GM18498 (cell line): ENCODE results near the gene MSTN.

Experiments used
- ATAC-seq: cut with Tn5 transposase; IDR thresholded peaks from one replicate; pipeline ENCODE4 v1.9.1; 2021; ENCODE audit warnings: mild to moderate bottlenecking, moderate library complexity; ENCODE audit not compliant: unreplicated experiment

MSTN gene

GRCh38 chr2:190062601-190063000 lies at the start of gene MSTN:
MSTN (minus strand) TSS chr2:190062729; CDS start chr2:190062596, 133 bp downstream.
- no peak for ATAC-seq

- no peak for ATAC-seq
Measured at GRCh38 chr2:190111166-190111565, 48.6 kb upstream of the MSTN start.

- ATAC-seq: no peak
Measured at GRCh38 chr2:190110699-190111098, 48.2 kb upstream of the MSTN start.

DNA sequence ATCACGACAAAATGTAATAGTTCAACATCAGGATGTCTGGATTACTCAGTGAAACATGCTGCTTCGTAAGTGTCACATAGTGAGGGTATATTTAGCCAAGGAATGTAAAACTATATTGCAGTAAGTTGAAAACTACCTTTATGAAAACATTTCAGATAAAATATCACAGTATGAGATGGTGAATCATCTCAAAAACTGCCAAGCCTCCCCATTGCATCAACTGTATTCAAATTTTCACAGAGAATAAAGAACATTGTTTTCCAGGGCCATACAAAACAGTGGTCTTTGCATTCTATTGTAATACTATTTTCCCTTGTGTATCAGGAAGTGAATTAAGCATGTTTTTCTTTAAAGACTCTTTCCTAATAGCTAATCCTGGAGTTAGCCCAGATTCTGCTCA lies 47.6 kb upstream of the MSTN start:
- ATAC-seq: no peak

GRCh38 chr2:190107409-190107808 lies 44.9 kb upstream of the MSTN start:
- no peak for ATAC-seq

DNA sequence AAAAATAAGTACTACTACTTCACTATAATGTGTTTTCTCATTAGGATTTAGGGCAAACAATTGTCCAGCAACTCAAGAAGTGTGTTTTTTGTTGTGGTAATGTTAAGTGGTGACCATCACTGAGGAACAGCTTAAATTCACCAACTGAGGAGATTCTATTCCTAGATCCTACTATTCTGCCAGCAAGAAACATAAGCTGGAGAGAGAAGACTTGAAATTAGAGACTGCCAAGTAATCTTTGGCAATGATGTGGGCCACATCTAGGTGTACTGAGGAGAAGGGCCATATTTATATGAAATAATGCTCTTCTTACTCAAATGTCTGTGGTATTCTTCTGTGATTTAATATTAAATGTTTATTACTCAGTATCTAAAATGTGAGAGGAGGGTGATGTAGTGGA lies 44.3 kb upstream of the MSTN start:
- no peak for ATAC-seq

- no peak for ATAC-seq
Measured at GRCh38 chr2:190105554-190105953, 43.0 kb upstream of the MSTN start.

DNA sequence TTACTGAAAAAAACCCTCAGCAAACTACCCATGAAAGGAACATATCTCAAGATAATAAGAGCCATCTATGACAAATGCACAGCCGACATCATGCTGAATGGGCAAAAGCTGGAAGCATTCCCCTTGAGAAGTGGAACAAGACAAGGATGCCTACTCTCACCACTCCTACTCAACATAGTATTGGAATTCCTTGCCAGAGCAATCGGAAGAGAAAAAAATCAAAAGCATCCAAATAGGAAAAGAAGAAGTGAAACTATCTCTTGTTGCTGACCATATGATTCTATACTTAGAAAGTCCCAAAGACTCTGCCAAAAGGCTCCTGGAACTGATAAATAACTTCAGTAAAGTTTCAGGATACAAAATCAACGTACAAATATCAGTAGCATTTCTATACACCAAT lies 40.6 kb upstream of the MSTN start:
- no peak for ATAC-seq

DNA sequence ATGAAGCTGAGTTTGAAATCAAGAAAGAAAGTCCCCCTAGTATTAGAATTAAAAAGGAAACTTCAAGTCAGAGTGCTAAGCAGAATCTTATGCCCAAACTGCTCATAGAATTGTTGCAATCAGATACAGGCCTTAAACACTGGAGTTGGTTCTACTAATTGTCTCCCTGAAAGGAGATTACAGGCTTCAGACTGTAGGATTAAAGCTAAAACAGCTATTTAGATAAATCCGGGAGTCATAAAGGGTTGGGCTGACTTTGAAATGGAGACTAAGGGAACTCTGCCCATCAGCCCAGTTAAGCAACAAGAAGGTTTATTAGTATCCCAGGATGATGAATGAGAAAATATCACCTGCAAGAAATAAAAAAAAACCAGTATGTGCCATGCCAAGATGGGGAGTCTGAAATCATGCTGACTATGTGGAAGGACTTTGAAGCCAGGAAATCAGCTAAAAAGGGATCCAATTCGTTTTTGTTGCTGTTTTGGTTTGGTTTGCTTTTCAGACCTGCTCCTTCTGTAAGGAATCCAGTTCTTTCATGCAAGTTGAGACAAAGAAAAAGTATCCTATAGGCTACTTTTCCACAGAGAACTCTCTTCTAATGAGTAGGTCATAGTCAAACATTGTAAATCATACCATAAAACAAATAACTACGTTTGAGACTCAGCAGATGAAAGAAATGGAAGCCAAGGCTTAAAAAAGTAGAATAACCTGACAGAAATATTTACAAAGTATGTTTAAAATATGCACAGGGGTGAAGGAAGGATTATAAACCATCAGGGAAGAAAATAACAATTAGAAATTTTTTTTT lies 37.6 kb upstream of the MSTN start:
- no peak for ATAC-seq

DNA sequence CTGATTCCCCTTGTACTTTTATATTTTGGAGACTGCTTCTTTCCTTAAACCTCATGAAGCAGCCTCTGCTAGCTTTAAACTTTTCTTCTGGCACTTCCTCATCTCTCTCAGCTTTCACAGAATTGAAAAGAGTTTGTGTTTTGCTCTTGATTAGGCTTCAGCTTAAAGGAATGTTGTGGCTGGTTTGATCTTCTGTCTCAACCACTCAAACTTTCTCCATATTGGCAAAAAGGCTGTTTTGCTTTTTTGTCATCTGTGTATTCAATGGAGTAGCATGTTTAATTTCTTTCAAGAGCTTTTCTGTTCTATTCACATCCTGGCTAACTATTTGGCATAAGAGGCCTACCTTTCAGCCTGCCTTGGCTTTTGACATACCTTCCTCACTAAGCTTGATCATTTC lies 36.3 kb upstream of the MSTN start:
- ATAC-seq: no peak

- ATAC-seq: no peak
Measured at GRCh38 chr2:190097115-190097514, 34.6 kb upstream of the MSTN start.

- no peak for ATAC-seq
Measured at GRCh38 chr2:190094316-190094871, 31.9 kb upstream of the MSTN start.

DNA sequence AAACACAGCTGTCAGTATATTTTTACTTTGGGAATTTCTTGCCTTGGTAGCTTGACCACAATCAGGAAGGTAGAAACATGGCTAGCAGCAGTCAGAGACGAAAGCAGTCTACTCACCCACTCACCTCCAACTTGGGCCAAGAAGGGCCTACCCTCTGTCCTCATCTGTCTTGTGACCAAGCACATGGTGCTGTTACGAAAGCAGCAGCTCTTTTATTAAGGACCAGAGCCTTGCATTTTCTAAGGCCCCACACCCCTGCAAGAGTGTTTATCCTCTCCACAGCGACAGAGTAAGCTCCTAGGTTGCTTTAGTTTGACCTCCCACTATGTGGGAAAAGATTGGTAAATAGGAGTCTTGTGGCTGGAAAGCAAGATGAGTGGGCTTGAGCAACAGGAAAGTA lies 31.3 kb upstream of the MSTN start:
- no peak for ATAC-seq

GRCh38 chr2:190090148-190090547 lies 27.6 kb upstream of the MSTN start:
- ATAC-seq: no peak

- ATAC-seq: peak; percentile 77
Measured at GRCh38 chr2:190088917-190089316, 26.4 kb upstream of the MSTN start.

- no peak for ATAC-seq
Measured at GRCh38 chr2:190084704-190085103, 22.2 kb upstream of the MSTN start.

DNA sequence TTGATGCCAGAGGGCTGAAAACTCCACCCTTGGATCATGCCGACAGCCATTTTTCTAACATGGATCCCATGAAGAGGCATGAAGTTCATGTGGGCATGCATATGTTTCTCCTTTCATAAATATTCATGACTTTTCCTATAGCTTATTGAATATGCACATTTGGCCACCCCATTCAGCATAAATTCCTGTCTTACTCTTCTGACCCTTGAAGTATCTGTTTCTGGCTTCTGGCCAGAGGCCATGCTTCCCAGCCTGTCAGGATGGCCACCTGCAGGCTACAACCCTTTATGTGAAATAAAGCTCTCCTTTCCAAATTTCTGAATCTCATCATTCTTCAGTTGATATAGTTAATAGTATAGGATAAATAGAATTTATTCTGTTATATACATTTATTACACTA lies 19.6 kb upstream of the MSTN start:
- ATAC-seq: no peak

DNA sequence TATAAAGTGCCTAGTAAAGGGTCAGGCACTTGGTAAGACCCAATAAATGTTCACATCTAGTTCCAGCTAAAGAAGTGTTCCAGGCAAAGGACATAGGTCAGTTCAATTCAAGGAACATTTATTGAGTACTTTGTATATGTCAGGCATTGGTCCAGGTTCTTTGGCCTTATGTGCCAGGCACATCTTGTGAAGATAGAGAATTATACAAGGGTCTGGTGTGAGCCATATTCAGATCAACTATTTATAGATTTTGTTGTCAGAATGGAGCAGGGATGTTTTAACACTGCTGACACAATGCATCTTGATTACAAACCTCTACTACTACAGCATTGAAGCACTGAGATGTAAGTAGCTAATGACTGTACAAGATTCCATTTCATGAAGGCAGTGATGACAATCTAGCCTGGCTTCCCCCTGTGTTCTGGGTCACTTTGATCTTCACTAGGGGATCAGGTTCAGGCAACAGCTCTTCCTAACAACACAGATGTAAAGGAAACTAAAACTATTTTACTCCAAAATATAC lies 18.1 kb upstream of the MSTN start:
- ATAC-seq: no peak

DNA sequence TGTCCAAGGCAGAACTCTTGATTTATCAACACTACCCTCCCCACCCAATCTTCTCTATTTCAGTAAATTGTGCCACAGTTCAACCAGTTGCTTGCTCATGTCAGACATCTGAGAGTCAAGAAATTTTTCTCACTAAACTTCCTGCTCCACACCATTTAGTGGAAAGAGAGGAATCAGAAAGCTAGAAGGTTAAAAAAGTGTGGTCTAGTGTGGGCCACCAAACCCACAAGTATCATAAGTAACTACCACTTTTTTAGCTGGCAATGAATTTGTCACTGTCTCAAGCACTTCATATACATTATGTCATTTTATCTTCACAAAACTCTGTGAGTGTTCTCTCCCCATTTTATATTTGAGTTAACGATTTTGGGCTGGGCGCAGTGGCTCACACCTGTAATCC lies 16.6 kb upstream of the MSTN start:
- no peak for ATAC-seq

DNA sequence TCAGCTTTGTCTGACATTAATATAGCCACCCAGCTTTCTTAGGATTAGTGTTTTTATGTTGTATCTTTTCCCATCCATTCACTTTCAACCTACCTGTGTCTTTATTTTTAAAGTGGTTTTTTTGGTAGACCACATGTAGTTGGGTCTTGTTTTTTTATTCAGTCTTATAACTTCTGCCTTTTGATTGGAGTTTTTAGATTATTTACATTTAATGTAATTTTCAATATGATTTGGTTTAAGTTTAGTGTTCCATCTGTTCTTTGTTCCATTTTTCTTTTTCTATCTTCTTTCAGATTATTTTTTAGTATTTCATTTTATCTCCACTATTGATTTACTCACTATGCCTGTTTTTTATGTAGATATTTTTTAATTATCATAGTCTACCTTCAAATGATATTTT lies 13.1 kb upstream of the MSTN start:
- ATAC-seq: no peak

- ATAC-seq: no peak
Measured at GRCh38 chr2:190069936-190070696, 7.6 kb upstream of the MSTN start.

GRCh38 chr2:190068764-190069163 lies 6.2 kb upstream of the MSTN start:
- no peak for ATAC-seq
